GM18502 (cell line): ENCODE results near the gene AFAP1L2.

Source experiments
- ATAC-seq: cut with Tn5 transposase; IDR thresholded peaks from one replicate; pipeline ENCODE4 v1.9.1; 2021; ENCODE audit warnings: mild to moderate bottlenecking; ENCODE audit not compliant: unreplicated experiment, poor library complexity

AFAP1L2 gene

DNA sequence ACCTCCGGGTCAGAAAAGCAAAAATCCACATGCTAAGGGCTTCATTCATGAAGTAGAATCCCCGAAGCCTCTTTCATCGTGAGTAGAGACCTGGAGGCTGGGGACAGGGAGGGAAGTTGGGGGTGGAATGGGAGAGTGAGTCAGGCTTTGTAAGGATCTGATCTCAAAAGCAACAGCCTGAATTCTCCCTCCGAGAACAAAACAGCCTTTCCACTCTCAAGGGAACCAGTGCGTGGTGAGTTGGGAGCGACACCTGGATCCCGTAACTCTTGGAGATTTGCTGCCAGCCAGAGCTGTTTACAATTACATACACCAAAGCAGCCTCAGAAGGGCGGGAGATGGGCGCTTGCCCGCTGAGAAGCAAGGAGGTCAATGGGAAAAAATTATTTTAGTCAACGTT, 10.8 kb downstream of the AFAP1L2 start:
- no peak for ATAC-seq

DNA sequence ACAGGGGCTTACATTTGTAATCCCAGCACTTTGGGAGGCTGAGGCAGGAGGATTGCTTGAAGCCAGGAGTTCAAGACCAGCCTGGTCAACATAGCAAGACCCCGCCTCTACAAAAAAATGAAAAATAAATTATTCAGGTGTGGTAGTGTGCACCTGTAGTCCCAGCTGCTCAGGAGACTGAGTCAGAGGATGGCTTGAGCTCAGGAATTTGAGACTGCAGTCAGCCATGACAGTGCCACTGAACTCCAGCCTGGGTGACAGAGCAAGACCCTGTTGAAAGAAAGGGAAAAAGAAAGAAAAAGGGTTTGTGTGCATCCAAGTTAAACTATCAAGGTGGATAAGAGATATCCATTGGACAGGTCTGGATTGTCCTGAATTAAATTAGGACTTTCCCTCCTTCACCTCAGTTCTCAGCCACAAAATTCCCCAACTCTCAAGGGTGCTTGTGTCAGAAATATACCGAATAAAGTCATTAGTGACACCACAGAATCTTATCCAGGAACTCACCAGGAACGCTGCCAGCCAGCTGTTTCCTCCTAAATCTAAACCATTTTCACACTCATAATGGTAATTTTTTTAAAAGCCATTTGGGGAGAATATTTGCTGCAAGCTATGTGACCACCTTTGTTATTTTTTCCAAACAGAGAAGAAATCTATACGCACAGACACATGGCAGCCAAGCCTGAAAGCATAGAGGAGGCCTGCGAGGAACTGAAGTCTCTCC, 12.0 kb downstream of the AFAP1L2 start:
- no peak for ATAC-seq

DNA sequence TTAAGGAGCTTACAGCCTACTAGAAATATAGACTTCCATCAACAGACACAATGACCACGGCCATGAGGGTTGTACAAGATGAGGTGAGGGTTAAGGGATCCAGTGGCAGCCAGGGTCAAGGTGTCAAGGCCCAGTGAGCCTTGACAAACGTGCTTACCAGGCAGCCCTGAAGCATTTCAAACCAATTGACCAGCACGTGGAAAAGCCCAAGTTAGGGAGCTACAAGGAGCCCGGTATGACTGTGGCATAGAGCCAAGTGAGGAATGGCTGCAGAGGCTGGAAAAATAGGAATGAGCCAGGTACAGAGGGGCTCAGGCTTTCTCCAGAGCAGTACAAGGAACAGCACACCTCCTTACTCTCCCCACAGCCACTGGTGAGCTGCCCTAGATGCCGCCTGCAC, 12.7 kb downstream of the AFAP1L2 start:
- ATAC-seq: no peak

- ATAC-seq: no peak
These were observed 14.9 kb downstream of the AFAP1L2 start for GRCh38 chr10:114389426-114389825.

DNA sequence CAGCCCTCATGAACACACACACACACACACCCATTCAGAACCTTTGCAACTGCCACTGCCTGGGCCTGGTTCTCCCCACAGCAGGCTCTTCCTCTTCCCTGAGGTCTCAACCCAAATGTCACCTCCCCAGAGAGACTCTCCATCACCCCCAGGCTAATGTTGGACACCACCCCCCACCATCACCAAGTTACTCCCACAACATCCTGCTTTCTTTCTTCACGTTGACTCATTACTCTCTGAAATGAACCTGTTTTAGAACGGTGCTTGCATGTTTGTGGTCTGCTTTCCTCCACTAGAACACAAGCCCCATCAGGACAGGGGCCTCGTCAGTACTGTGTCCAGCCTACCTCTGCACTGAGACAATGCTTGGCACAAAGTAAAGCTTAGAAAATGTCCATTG, 16.0 kb downstream of the AFAP1L2 start:
- ATAC-seq: peak; percentile 88

DNA sequence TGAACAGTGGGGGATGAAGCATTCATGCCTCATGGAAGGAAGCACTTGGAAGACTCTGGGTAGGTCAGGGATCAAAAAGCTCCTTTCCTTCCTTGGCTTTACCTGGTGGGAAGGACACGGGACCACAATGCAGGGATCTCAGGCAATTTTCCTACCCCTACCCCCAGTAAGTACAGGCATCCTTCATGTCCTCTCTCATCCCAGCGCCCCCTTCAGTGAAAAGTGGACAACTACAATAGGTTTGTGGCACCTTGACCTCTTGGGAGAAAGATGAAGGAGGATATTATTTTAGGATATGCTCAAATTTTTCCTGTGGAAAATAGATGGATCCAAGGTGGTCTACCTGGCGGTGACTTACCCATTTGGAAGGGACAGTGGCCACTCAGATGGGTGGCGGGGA, 16.5 kb downstream of the AFAP1L2 start:
- ATAC-seq: no peak

DNA sequence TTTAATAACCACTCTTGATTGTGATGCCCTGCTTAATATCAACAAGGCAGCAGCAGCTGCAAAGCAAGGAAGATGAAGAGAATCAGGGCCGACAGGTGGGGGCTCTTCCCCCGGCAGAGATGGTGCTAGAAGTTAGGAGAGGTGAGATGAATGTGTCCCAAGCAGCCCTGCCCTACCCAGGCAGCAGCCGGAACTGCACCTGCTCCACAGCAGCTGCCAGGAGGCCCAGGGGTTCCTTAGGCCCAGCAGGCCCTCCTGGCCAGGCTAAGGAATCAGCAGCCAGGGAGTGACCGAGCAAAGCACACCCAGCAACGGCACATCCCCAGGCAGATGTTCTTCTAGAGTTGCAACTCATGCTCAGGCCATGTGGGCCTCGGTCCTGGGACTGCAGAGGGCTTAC, 17.9 kb downstream of the AFAP1L2 start:
- no peak for ATAC-seq

DNA sequence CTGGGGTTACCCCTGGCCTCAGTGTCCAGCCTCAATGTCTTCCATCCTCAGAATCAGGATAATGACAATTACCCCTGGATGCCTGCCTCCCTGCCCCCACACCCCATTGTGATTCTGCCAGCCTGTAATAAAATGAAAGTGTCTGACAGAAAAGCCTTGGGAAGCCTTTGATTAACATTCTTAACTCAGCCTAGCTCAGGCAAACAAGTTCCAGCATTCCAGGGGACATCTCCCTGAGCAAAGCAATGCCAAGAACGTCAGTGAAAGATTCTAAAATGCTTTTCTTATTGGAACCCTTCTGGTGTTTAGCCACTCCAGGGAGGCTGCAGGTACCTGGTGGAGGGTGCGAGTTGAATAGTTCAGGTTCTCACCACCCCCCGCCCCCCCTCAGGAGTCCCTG, 18.7 kb downstream of the AFAP1L2 start:
- no peak for ATAC-seq

DNA sequence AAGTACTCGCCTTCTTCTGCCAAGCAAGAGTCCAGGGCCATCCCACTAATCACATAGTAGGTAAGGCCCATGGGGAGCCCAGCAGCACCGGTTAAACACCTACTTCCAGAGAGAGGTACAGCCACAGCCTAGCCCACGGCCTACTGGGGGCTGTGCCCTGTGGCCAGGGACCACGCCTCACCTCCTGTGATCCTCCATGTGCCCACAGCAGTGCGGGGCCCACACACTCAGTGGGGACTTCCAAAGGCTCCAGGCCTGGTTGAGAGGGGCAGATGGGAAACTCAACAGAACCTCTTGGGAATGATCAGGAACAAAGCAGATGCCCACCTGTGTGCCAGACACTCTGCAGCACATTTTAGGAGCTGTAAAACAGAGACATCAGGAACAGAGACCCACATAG, 19.7 kb downstream of the AFAP1L2 start:
- ATAC-seq: no peak

GRCh38 chr10:114384181-114384580, 20.1 kb downstream of the AFAP1L2 start:
- no peak for ATAC-seq

DNA sequence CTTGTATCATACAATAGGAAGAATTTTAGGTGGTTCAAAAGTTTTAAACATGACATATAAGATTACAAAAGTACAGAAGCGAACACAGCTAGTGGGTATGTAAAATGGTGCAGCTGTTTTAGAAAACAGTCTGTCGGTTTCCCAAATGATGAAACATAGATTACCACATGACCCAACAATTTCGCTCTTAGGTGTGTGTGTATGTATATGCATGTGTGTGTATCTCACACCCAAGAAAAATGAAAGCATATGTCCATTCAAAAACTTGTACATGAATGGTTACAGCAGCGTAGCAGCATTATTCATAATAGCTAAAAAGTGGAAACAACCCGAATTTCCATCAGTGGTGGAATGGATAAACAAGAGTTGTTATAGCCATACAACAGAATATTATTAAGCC, 23.5 kb downstream of the AFAP1L2 start:
- no peak for ATAC-seq

DNA sequence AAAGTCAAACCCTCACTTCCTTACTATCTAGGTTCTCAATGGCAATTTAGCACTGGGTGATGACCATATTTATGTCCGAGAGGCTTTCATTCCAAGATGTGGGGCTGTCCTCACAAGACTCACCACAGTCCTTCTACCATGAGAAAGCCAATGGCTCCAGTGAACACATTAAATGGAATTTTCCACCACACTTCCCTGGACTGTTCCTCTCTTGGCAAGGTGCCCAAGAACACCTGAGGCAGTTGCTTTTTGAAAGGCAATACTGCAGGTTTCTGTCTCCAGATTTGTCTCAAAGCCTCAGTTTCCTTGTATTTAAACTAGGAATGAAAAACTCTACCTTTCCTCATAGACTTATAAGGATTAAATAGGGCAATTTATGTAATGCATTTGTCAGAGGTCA, 24.2 kb downstream of the AFAP1L2 start:
- no peak for ATAC-seq

GRCh38 chr10:114379631-114380041, 24.7 kb downstream of the AFAP1L2 start:
- no peak for ATAC-seq

DNA sequence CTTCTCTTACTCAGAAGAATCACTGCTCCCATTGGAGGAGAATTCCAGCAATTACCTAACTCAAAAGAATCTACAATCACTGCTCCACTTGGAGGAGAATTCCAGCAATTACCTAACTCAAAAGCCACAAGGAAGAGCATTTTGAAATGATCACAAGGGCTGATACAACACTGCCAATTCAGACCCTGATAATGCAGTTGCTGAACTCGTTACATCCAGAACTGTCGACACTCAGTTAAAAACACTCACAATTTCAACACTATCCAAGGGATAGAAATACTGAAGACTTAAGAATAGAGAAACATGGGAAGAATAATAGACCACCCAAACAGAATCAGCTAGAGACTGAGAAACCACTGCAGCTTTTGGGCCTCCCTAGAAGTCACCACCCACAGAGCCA, 27.8 kb downstream of the AFAP1L2 start:
- no peak for ATAC-seq

GRCh38 chr10:114375047-114375446, 29.3 kb downstream of the AFAP1L2 start:
- ATAC-seq: no peak

DNA sequence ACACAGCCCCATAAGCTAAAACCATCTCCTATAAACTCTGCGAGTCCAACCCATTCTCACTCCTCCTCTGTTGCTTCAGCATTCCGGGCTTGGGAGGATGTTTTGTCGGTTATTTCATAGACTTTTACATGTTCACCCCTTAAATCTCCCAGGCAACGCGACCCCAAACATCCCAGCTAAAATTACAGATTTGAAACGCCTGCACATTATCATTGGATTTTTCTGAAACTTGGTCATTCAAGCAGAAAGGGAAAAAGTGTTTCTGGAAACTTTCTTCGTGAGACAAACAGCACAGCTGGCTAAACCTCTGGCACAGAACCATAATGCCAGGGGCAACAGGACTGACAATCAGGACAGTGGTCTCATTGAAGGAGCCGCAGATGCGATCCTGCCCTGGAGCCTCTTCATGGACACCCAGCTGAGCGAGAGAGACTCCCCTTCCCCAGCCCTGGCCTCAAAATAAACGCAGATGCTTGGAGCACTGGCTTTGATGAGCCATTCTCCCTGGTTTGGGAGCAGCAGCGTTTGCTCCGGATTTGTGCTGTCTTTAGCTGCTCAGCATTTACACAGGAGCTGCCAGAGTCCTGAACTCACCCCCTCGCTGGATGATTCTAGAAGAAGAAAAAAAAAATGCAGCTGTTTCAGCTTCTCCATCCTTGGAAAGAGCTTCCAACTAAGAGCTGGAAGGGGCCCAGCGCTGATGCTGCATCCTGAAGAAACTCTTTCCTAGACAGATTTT, 30.1 kb downstream of the AFAP1L2 start:
- ATAC-seq: no peak

DNA sequence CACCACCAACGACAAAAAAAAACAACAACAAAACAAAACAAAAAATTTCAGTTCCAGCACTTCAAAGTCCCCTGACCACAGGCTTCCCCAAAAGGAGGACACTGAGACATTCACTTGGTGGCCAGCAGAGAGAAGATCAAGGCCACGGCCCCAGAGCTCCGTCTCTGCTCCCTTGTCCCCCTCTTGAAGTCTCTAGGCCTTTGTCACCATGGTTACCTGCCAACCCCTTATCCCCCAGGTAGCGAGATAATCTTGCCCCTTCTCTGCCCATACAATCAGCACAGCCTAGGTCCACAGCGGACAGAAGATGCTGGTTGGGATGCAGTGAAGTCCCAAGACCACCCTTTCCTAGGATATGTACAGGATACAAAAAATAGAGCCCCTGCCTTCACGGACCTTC, 30.7 kb downstream of the AFAP1L2 start:
- no peak for ATAC-seq

GRCh38 chr10:114372995-114373394, 31.3 kb downstream of the AFAP1L2 start:
- ATAC-seq: no peak

DNA sequence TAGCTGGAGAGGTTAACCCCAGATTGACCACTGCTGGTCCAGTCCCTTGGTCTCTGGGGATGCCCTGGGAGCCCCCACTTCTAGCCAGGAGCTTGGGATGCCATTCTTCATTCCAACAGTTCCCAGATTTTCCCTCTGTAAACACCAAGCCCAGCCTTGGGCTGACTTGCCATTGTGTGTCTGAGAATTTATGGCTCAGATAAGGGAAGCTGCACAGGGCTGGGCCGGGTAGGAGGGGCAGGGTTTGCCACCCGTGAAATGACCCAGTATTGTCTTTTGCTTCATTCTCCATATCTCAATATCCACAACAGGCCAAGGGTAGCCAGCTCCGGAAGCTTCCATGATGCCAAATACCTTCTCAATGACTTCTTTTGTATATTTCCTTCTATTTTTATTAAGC, 32.1 kb downstream of the AFAP1L2 start:
- ATAC-seq: no peak

GRCh38 chr10:114370966-114371365, 33.3 kb downstream of the AFAP1L2 start:
- ATAC-seq: no peak

DNA sequence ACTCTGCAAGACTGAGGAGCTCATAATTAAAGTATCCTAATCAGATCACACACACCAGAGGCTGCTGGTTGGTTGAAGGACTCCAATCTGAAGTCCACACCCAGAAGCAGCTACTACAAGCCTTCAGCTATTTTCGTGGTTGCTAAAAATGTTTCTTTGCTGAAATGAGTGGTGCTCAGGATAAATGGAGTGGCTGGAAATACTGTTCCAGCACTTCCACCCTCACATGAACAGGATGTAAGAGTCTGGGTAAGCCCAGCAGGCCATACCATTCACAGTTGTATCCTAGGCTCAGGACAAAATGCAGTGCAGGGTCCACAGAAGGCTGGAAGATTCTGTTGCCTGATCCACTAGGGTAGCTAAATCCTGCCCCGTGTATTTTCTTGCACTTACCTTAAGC, 34.1 kb downstream of the AFAP1L2 start:
- no peak for ATAC-seq

- no peak for ATAC-seq
These were observed 36.3 kb downstream of the AFAP1L2 start for GRCh38 chr10:114368057-114368391.
